ENCODE measurements around the gene CPSF4.

Gene CPSF4

GRCh38 chr7:99438573-99439480, at the start of gene CPSF4, which contains the start of gene PTCD1:
CPSF4 (plus strand) TSS chr7:99438943; CDS start chr7:99439083, 140 bp downstream.
PTCD1 (minus strand) TSS chr7:99438798; CDS start chr7:99435242, 3,556 bp downstream.
- Histone ChIP-seq H3K27me3 (ENCODE audit: control insufficient read depth, insufficient read depth, low read length) (no peaks in the 10 kb centered on the region), H3K36me3 (ENCODE audit: control insufficient read depth, insufficient read depth, low read length) (no peaks in the 10 kb centered on the region), H3K9me3 (ENCODE audit: control insufficient read depth, low read length) (no peaks in the 10 kb centered on the region), H3K9ac (ENCODE audit: low read length) (peak within 1 kb of the TSS; percentile 91), H3K4me3 (ENCODE audit: low read length) (peak within 1 kb of the TSS; percentile 83), H3K4me1 (ENCODE audit: control insufficient read depth, insufficient read depth, low read length) (peaks cover 9% of the 10 kb centered on the region)

GRCh38 chr7:99389772-99390171, 49.0 kb upstream of the CPSF4 start:
- Histone ChIP-seq H3K27me3 (ENCODE audit: control insufficient read depth, insufficient read depth, low read length) (no peaks in the 10 kb centered on the region), H3K4me3 (ENCODE audit: low read length) (no peak overlapping the region), H3K9me3 (ENCODE audit: control insufficient read depth, low read length) (no peaks in the 10 kb centered on the region), H3K4me1 (ENCODE audit: control insufficient read depth, insufficient read depth, low read length) (peaks cover 21% of the 10 kb centered on the region), H3K36me3 (ENCODE audit: control insufficient read depth, insufficient read depth, low read length) (no peaks in the 10 kb centered on the region), H3K9ac (ENCODE audit: low read length) (no peak overlapping the region)

- H3K4me1 ChIP-seq (ENCODE audit: control insufficient read depth, insufficient read depth, low read length) = peaks cover 21% of the 10 kb centered on the region
- no peaks in the 10 kb centered on the region for H3K36me3 ChIP-seq (ENCODE audit: control insufficient read depth, insufficient read depth, low read length)
- no peaks in the 10 kb centered on the region for H3K27me3 ChIP-seq (ENCODE audit: control insufficient read depth, insufficient read depth, low read length)
- no peak overlapping the region for H3K4me3 ChIP-seq (ENCODE audit: low read length)
- H3K9me3 ChIP-seq (ENCODE audit: control insufficient read depth, low read length) = no peaks in the 10 kb centered on the region
- H3K9ac ChIP-seq (ENCODE audit: low read length) = no peak overlapping the region
Observed at GRCh38 chr7:99390941-99391602, 47.7 kb upstream of the CPSF4 start.

- peaks cover 21% of the 10 kb centered on the region for H3K4me1 ChIP-seq (ENCODE audit: control insufficient read depth, insufficient read depth, low read length)
- H3K36me3 ChIP-seq (ENCODE audit: control insufficient read depth, insufficient read depth, low read length) = peaks cover under 1% of the 10 kb centered on the region
- no peaks in the 10 kb centered on the region for H3K9me3 ChIP-seq (ENCODE audit: control insufficient read depth, low read length)
- H3K9ac ChIP-seq (ENCODE audit: low read length) = no peak overlapping the region
- H3K27me3 ChIP-seq (ENCODE audit: control insufficient read depth, insufficient read depth, low read length) = no peaks in the 10 kb centered on the region
- H3K4me3 ChIP-seq (ENCODE audit: low read length) = no peak overlapping the region
Observed at GRCh38 chr7:99392046-99392445, 46.7 kb upstream of the CPSF4 start.

GRCh38 chr7:99392659-99393354, 45.9 kb upstream of the CPSF4 start:
- Histone ChIP-seq H3K4me1 (ENCODE audit: control insufficient read depth, insufficient read depth, low read length) (peaks cover 21% of the 10 kb centered on the region), H3K27me3 (ENCODE audit: control insufficient read depth, insufficient read depth, low read length) (no peaks in the 10 kb centered on the region), H3K9me3 (ENCODE audit: control insufficient read depth, low read length) (no peaks in the 10 kb centered on the region), H3K4me3 (ENCODE audit: low read length) (peak overlapping the region; percentile 22), H3K36me3 (ENCODE audit: control insufficient read depth, insufficient read depth, low read length) (peaks cover 8% of the 10 kb centered on the region), H3K9ac (ENCODE audit: low read length) (peak overlapping the region; percentile 47)

- Histone ChIP-seq H3K9me3 (ENCODE audit: control insufficient read depth, low read length) (no peaks in the 10 kb centered on the region), H3K9ac (ENCODE audit: low read length) (peak overlapping the region; percentile 47), H3K4me3 (ENCODE audit: low read length) (peak overlapping the region; percentile 22), H3K4me1 (ENCODE audit: control insufficient read depth, insufficient read depth, low read length) (peaks cover 21% of the 10 kb centered on the region), H3K27me3 (ENCODE audit: control insufficient read depth, insufficient read depth, low read length) (no peaks in the 10 kb centered on the region), H3K36me3 (ENCODE audit: control insufficient read depth, insufficient read depth, low read length) (peaks cover 9% of the 10 kb centered on the region)
Observed at GRCh38 chr7:99393355-99394187, 45.2 kb upstream of the CPSF4 start.

- Histone ChIP-seq H3K4me3 (ENCODE audit: low read length) (no peak overlapping the region), H3K27me3 (ENCODE audit: control insufficient read depth, insufficient read depth, low read length) (no peaks in the 10 kb centered on the region), H3K9me3 (ENCODE audit: control insufficient read depth, low read length) (no peaks in the 10 kb centered on the region), H3K36me3 (ENCODE audit: control insufficient read depth, insufficient read depth, low read length) (peaks cover 9% of the 10 kb centered on the region), H3K9ac (ENCODE audit: low read length) (no peak overlapping the region), H3K4me1 (ENCODE audit: control insufficient read depth, insufficient read depth, low read length) (peaks cover 21% of the 10 kb centered on the region)
Observed at GRCh38 chr7:99394188-99394502, 44.6 kb upstream of the CPSF4 start.

GRCh38 chr7:99395616-99396327, 43.0 kb upstream of the CPSF4 start:
- Histone ChIP-seq H3K4me3 (ENCODE audit: low read length) (no peak overlapping the region), H3K27me3 (ENCODE audit: control insufficient read depth, insufficient read depth, low read length) (no peaks in the 10 kb centered on the region), H3K9me3 (ENCODE audit: control insufficient read depth, low read length) (no peaks in the 10 kb centered on the region), H3K36me3 (ENCODE audit: control insufficient read depth, insufficient read depth, low read length) (peaks cover 17% of the 10 kb centered on the region), H3K4me1 (ENCODE audit: control insufficient read depth, insufficient read depth, low read length) (peaks cover 21% of the 10 kb centered on the region), H3K9ac (ENCODE audit: low read length) (no peak overlapping the region)

GRCh38 chr7:99396418-99397296, 42.1 kb upstream of the CPSF4 start:
- no peaks in the 10 kb centered on the region for H3K27me3 ChIP-seq (ENCODE audit: control insufficient read depth, insufficient read depth, low read length)
- H3K36me3 ChIP-seq (ENCODE audit: control insufficient read depth, insufficient read depth, low read length) = peaks cover 17% of the 10 kb centered on the region
- no peak overlapping the region for H3K9ac ChIP-seq (ENCODE audit: low read length)
- no peaks in the 10 kb centered on the region for H3K9me3 ChIP-seq (ENCODE audit: control insufficient read depth, low read length)
- H3K4me1 ChIP-seq (ENCODE audit: control insufficient read depth, insufficient read depth, low read length) = peaks cover 21% of the 10 kb centered on the region
- H3K4me3 ChIP-seq (ENCODE audit: low read length) = no peak overlapping the region

- Histone ChIP-seq H3K4me3 (ENCODE audit: low read length) (no peak overlapping the region), H3K36me3 (ENCODE audit: control insufficient read depth, insufficient read depth, low read length) (peaks cover 17% of the 10 kb centered on the region), H3K9me3 (ENCODE audit: control insufficient read depth, low read length) (no peaks in the 10 kb centered on the region), H3K27me3 (ENCODE audit: control insufficient read depth, insufficient read depth, low read length) (no peaks in the 10 kb centered on the region), H3K4me1 (ENCODE audit: control insufficient read depth, insufficient read depth, low read length) (peaks cover 14% of the 10 kb centered on the region), H3K9ac (ENCODE audit: low read length) (no peak overlapping the region)
Observed at GRCh38 chr7:99397297-99397983, 41.3 kb upstream of the CPSF4 start.

Data from mucosa of stomach (tissue), 1 donor.